ENCODE data around the gene FOXP1. TPM values are rescaled to one million over a fixed set of nuclear protein-coding genes. Genes with fewer than 3 reads are reported as not detected.

Gene FOXP1
- polyA plus RNA-seq, 4 donors: 16.0 to 45.3 (median 39.0) TPM

DNA sequence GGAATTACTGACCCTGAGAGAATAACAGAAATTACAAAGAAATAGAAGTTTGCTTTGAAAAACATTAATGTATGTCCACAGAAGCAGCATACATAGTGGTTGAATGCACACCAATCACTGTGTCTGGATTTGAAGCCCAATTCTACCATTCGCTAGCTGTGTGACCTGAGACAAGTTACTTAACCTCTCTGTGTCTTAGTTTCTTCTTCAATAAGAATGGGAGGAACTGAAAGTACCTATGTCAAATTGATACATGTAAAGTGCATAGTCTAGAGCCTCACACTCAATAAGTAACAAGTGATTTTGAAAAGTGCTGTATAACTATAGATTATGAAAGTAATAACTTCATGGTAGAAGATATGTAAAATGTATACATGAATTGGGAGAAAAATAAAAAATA lies 457.8 kb downstream of the FOXP1 start:
- DNase-seq (ENCODE audit: low read depth in 4 of 4, low spot score in 3 of 4): no peak

GRCh38 chr3:71124048-71124447 lies 459.5 kb downstream of the FOXP1 start:
- no peak for DNase-seq (ENCODE audit: low read depth in 4 of 4, low spot score in 3 of 4)

GRCh38 chr3:71122641-71123040 lies 460.9 kb downstream of the FOXP1 start:
- DNase-seq (ENCODE audit: low read depth in 4 of 4, low spot score in 3 of 4): no peak

GRCh38 chr3:71121429-71122167 lies 461.9 kb downstream of the FOXP1 start:
- DNase-seq (ENCODE audit: low read depth in 4 of 4, low spot score in 3 of 4): no peak

GRCh38 chr3:71120012-71120411 lies 463.5 kb downstream of the FOXP1 start:
- no peak for DNase-seq (ENCODE audit: low read depth in 4 of 4, low spot score in 3 of 4)

DNA sequence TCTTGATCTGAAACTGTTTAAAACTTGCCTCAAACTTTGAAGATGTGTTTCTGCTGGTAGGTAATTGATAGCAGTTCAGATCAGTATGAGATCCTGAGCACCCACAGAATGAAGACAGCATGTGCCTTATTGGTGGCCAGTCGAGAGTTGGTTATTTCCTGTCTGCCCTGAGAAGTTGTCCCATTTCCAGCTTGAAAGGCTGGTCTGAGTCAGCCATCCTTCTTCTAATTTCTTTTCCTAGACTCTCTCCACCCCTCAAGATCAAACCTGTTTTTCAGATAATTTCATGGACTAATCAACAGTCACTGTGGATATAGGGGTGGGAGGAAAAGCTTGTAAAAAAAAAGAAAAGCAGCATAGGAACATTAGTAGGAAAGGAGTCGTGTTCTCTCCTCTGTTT lies 464.4 kb downstream of the FOXP1 start:
- DNase-seq (ENCODE audit: low read depth in 4 of 4, low spot score in 3 of 4): no peak

GRCh38 chr3:71118436-71118835 lies 465.1 kb downstream of the FOXP1 start:
- no peak for DNase-seq (ENCODE audit: low read depth in 4 of 4, low spot score in 3 of 4)

DNA sequence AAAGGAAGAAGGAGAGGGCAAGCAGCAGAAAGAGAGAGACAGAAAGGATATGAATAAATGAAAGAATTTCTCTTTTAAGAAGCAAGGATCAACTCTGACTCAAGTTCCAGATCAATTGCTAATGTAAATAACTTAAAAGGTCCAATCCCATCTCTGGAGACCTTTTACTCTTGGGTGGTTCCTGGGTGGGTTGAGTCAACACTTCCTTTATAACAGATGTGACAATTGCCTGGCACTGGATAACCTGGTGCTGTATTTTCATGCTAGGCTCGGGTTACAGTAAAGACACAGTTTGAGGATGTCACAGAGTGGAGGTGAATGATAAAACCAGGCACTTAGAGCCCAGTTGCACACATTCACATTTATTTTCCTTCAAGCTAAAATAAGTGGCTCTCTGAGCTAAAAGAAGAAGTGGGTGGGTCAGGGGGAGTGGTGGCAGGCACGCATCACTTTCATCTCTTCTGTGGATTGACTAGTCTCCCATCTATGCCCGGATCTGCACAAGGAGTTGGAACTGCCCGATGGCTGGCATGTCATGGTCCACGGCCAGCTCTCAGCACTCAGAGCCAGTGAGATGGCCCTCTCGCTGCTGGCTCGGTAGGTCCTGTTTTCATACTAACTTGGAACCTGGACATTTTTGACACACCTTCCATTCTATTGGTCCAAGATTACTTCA lies 465.8 kb downstream of the FOXP1 start:
- no peak for DNase-seq (ENCODE audit: low read depth in 4 of 4, low spot score in 3 of 4)

- DNase-seq (ENCODE audit: low read depth in 4 of 4, low spot score in 3 of 4): no peak
Observed at GRCh38 chr3:71114610-71115009, 468.9 kb downstream of the FOXP1 start.

DNA sequence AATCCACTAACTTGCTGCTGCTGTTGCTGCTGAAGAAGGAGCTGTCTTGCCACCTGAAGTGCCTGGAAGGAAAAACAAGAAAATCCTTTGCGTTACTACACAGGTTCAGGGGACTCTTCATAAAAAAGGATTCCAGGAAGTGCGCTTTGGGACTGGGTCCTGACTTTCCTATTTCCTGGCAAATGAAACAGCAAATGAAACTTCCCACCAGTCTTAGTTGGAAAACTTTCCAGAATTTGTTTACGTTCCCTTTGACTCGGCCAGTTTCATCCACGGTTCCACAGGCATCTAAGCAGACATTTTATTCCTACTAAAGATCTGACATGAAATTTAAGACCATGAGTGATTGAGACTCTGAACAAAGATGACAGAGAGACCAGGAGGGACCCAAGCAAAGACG lies 471.0 kb downstream of the FOXP1 start:
- no peak for DNase-seq (ENCODE audit: low read depth in 4 of 4, low spot score in 3 of 4)

GRCh38 chr3:71111784-71112440 lies 471.6 kb downstream of the FOXP1 start:
- DNase-seq (ENCODE audit: low read depth in 4 of 4, low spot score in 3 of 4): no peak

DNA sequence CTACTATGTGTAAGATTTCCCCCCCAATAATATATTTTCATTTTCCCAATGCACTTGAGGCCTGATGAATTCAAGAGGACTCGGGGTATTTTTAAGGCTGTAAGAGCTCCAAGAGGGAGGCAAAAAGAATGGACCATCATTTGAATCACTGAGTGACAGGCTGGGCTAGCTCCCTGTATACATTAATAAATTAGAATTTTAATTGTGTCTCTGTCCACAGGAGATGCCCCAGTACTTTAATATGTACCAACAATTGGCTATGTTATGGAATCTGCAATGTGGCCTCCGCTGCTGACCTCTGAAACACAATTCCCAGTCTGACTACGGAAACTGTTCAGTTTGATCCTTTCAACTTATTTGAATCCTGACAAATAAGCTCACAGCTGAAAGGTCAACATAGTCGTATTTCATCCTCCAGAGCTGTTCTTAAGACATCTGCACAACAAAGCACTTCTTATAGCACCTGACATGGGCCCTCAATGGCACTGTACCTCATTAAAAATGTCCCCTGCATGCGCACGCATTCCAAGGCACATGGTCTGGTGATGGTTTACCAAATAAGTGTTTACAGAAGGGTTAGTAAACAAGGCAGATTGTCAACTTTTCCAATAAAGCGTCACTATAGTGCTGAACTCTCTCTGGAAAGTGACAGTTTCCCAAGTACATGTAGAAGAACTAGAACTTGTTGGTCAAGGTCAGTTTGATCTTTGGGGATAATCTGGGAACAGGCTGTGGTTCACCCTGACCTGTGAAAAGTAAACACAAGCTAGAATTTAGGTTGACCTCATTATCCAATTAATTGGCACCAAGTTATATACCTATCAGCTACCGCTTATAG lies 472.9 kb downstream of the FOXP1 start:
- DNase-seq (ENCODE audit: low read depth in 4 of 4, low spot score in 3 of 4): no peak

GRCh38 chr3:71109977-71110285 lies 473.6 kb downstream of the FOXP1 start:
- DNase-seq (ENCODE audit: low read depth in 4 of 4, low spot score in 3 of 4): no peak

- no peak for DNase-seq (ENCODE audit: low read depth in 4 of 4, low spot score in 3 of 4)
Observed at GRCh38 chr3:71109241-71109976, 474.1 kb downstream of the FOXP1 start.

GRCh38 chr3:71107926-71108325 lies 475.6 kb downstream of the FOXP1 start:
- DNase-seq (ENCODE audit: low read depth in 4 of 4, low spot score in 3 of 4): no peak

- no peak for DNase-seq (ENCODE audit: low read depth in 4 of 4, low spot score in 3 of 4)
Observed at GRCh38 chr3:71104976-71105375, 478.6 kb downstream of the FOXP1 start.

DNA sequence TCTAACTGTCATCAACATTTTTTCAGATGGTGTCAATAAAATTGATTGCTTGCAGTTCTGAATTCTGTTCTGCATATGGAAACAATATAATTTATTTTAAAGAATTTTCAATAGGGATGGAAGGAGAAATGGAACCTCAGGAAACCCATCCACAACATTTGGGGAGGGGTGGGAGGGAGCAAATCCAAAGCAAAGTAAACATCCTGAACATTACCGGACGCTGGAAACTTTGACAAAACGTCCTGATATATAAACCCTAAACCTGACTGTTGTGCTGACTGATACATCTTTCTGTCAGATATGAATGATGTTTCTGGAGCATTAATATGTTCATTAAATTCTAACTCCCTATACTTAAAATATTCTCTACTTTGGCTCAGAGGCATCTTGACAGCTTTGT lies 479.0 kb downstream of the FOXP1 start:
- no peak for DNase-seq (ENCODE audit: low read depth in 4 of 4, low spot score in 3 of 4)

GRCh38 chr3:71104121-71104541 lies 479.4 kb downstream of the FOXP1 start:
- DNase-seq (ENCODE audit: low read depth in 4 of 4, low spot score in 3 of 4): no peak

GRCh38 chr3:71103430-71103921 lies 480.1 kb downstream of the FOXP1 start:
- no peak for DNase-seq (ENCODE audit: low read depth in 4 of 4, low spot score in 3 of 4)

Measured in left renal pelvis (tissue), 4 donors.